ENCODE measurements around the gene FOXC2.
A peak's percentile ranks its signal among the peaks of the same experiment; 100 is the strongest.

FOXC2 gene

GRCh38 chr16:86602521-86602920 is 35.9 kb downstream of the FOXC2 start:
- Mint-ChIP-seq H3K27me3 (peaks cover 10% of the 10 kb centered on the region), H3K36me3 (no peaks in the 10 kb centered on the region)

GRCh38 chr16:86604436-86605193 is 38.0 kb downstream of the FOXC2 start:
- Mint-ChIP-seq H3K27ac (peak overlapping the region; percentile 57), H3K9me3 (no peaks in the 10 kb centered on the region), H3K4me1 (peaks cover 10% of the 10 kb centered on the region), H3K27me3 (peaks cover 4% of the 10 kb centered on the region), H3K4me3 (peak overlapping the region; percentile 87), H3K36me3 (no peaks in the 10 kb centered on the region)

More at GRCh38 chr16:86602521-86602920, 35.9 kb downstream of the FOXC2 start:
- Mint-ChIP-seq H3K27ac (no peak overlapping the region), H3K4me1 (peaks cover 13% of the 10 kb centered on the region), H3K9me3 (no peaks in the 10 kb centered on the region), H3K4me3 (no peak overlapping the region)

- Mint-ChIP-seq H3K4me1 (peaks cover 10% of the 10 kb centered on the region), H3K36me3 (no peaks in the 10 kb centered on the region), H3K27ac (no peak overlapping the region), H3K9me3 (no peaks in the 10 kb centered on the region), H3K4me3 (peak overlapping the region; percentile 53), H3K27me3 (peaks cover 4% of the 10 kb centered on the region)
Observed at GRCh38 chr16:86605950-86606349, 39.3 kb downstream of the FOXC2 start.

GRCh38 chr16:86608301-86608747 is 41.7 kb downstream of the FOXC2 start:
- Mint-ChIP-seq H3K36me3 (no peaks in the 10 kb centered on the region), H3K27me3 (peaks cover 1% of the 10 kb centered on the region), H3K27ac (no peak overlapping the region), H3K4me3 (no peak overlapping the region), H3K4me1 (peaks cover 10% of the 10 kb centered on the region), H3K9me3 (no peaks in the 10 kb centered on the region)

- Mint-ChIP-seq H3K9me3 (no peaks in the 10 kb centered on the region), H3K4me1 (peaks cover 10% of the 10 kb centered on the region), H3K27me3 (peaks cover 1% of the 10 kb centered on the region)
Observed at GRCh38 chr16:86609115-86609514, 42.5 kb downstream of the FOXC2 start.

GRCh38 chr16:86609661-86610060 is 43.0 kb downstream of the FOXC2 start:
- no peak overlapping the region for H3K27ac Mint-ChIP-seq
- H3K4me1 Mint-ChIP-seq, result peaks cover 6% of the 10 kb centered on the region
- H3K27me3 Mint-ChIP-seq, result peaks cover 1% of the 10 kb centered on the region
- no peak overlapping the region for H3K4me3 Mint-ChIP-seq
- no peaks in the 10 kb centered on the region for H3K36me3 Mint-ChIP-seq
- H3K9me3 Mint-ChIP-seq, result no peaks in the 10 kb centered on the region

More at GRCh38 chr16:86609115-86609514, 42.5 kb downstream of the FOXC2 start:
- Mint-ChIP-seq H3K36me3 (no peaks in the 10 kb centered on the region), H3K4me3 (no peak overlapping the region), H3K27ac (no peak overlapping the region)

GRCh38 chr16:86610779-86611524 is 44.3 kb downstream of the FOXC2 start:
- H3K27me3 Mint-ChIP-seq, result peaks cover 2% of the 10 kb centered on the region
- no peak overlapping the region for H3K27ac Mint-ChIP-seq
- H3K9me3 Mint-ChIP-seq, result no peaks in the 10 kb centered on the region
- H3K4me1 Mint-ChIP-seq, result no peaks in the 10 kb centered on the region
- H3K36me3 Mint-ChIP-seq, result no peaks in the 10 kb centered on the region
- no peak overlapping the region for H3K4me3 Mint-ChIP-seq

- Mint-ChIP-seq H3K27ac (no peak overlapping the region), H3K27me3 (peaks cover 2% of the 10 kb centered on the region), H3K9me3 (no peaks in the 10 kb centered on the region)
Observed at GRCh38 chr16:86611525-86611855, 44.9 kb downstream of the FOXC2 start.

GRCh38 chr16:86611941-86612340 is 45.3 kb downstream of the FOXC2 start:
- Mint-ChIP-seq H3K27me3 (peaks cover 2% of the 10 kb centered on the region), H3K4me1 (no peaks in the 10 kb centered on the region)

More at GRCh38 chr16:86611525-86611855, 44.9 kb downstream of the FOXC2 start:
- Mint-ChIP-seq H3K4me1 (no peaks in the 10 kb centered on the region), H3K4me3 (no peak overlapping the region), H3K36me3 (no peaks in the 10 kb centered on the region)

GRCh38 chr16:86614699-86615098 is 48.1 kb downstream of the FOXC2 start:
- H3K27me3 Mint-ChIP-seq, result peaks cover 4% of the 10 kb centered on the region
- H3K4me1 Mint-ChIP-seq, result no peaks in the 10 kb centered on the region
- no peaks in the 10 kb centered on the region for H3K9me3 Mint-ChIP-seq
- H3K36me3 Mint-ChIP-seq, result no peaks in the 10 kb centered on the region
- no peak overlapping the region for H3K4me3 Mint-ChIP-seq
- no peak overlapping the region for H3K27ac Mint-ChIP-seq

More at GRCh38 chr16:86611941-86612340, 45.3 kb downstream of the FOXC2 start:
- no peaks in the 10 kb centered on the region for H3K36me3 Mint-ChIP-seq
- H3K9me3 Mint-ChIP-seq, result no peaks in the 10 kb centered on the region
- H3K27ac Mint-ChIP-seq, result no peak overlapping the region
- H3K4me3 Mint-ChIP-seq, result no peak overlapping the region

GRCh38 chr16:86616906-86617305 is 50.3 kb downstream of the FOXC2 start:
- H3K9me3 Mint-ChIP-seq, result no peaks in the 10 kb centered on the region
- H3K4me3 Mint-ChIP-seq, result no peak overlapping the region
- H3K36me3 Mint-ChIP-seq, result no peaks in the 10 kb centered on the region
- H3K4me1 Mint-ChIP-seq, result no peaks in the 10 kb centered on the region
- H3K27me3 Mint-ChIP-seq, result peaks cover 6% of the 10 kb centered on the region
- H3K27ac Mint-ChIP-seq, result no peak overlapping the region

GRCh38 chr16:86618431-86619238 is 52.0 kb downstream of the FOXC2 start:
- peaks cover 7% of the 10 kb centered on the region for H3K27me3 Mint-ChIP-seq
- no peaks in the 10 kb centered on the region for H3K36me3 Mint-ChIP-seq
- no peak overlapping the region for H3K27ac Mint-ChIP-seq
- no peaks in the 10 kb centered on the region for H3K4me1 Mint-ChIP-seq
- no peak overlapping the region for H3K4me3 Mint-ChIP-seq
- no peaks in the 10 kb centered on the region for H3K9me3 Mint-ChIP-seq
